SIG-M5 (cell line): ENCODE measurements around the gene BANF2.

Experiments used
- DNase-seq: peaks from one replicate; lab custom pipeline; 2025; lab: John Stamatoyannopoulos, UW

Gene BANF2

GRCh38 chr20:17664025-17664633 lies 35.6 kb upstream of the BANF2 start:
- no peak for DNase-seq

- no peak for DNase-seq
Observed at GRCh38 chr20:17665756-17666155, 34.0 kb upstream of the BANF2 start.

GRCh38 chr20:17666481-17666880 lies 33.3 kb upstream of the BANF2 start:
- DNase-seq, result no peak

GRCh38 chr20:17667445-17667844 lies 32.3 kb upstream of the BANF2 start:
- no peak for DNase-seq

- DNase-seq, result no peak
Observed at GRCh38 chr20:17668432-17668831, 31.3 kb upstream of the BANF2 start.

GRCh38 chr20:17669306-17669931 lies 30.3 kb upstream of the BANF2 start:
- DNase-seq, result no peak

- no peak for DNase-seq
Observed at GRCh38 chr20:17671011-17671410, 28.8 kb upstream of the BANF2 start.

- no peak for DNase-seq
Observed at GRCh38 chr20:17671565-17671964, 28.2 kb upstream of the BANF2 start.

GRCh38 chr20:17673084-17673483 lies 26.7 kb upstream of the BANF2 start:
- no peak for DNase-seq

- no peak for DNase-seq
Observed at GRCh38 chr20:17674722-17675518, 24.8 kb upstream of the BANF2 start.

GRCh38 chr20:17675519-17676377 lies 24.0 kb upstream of the BANF2 start:
- DNase-seq, result no peak

GRCh38 chr20:17676378-17676759 lies 23.4 kb upstream of the BANF2 start:
- DNase-seq, result no peak

GRCh38 chr20:17676942-17677341 lies 22.8 kb upstream of the BANF2 start:
- DNase-seq, result no peak

GRCh38 chr20:17678295-17678694 lies 21.5 kb upstream of the BANF2 start:
- no peak for DNase-seq

GRCh38 chr20:17678886-17679285 lies 20.9 kb upstream of the BANF2 start:
- no peak for DNase-seq

- DNase-seq, result no peak
Observed at GRCh38 chr20:17679941-17680835, 19.6 kb upstream of the BANF2 start.

- DNase-seq, result no peak
Observed at GRCh38 chr20:17680836-17681725, 18.7 kb upstream of the BANF2 start.

GRCh38 chr20:17681726-17682102 lies 18.1 kb upstream of the BANF2 start:
- no peak for DNase-seq

- peak; percentile 77 for DNase-seq
Observed at GRCh38 chr20:17682103-17682888, 17.5 kb upstream of the BANF2 start, which contains the start of gene RRBP1. Gene RRBP1 (minus strand): TSS chr20:17682242. CDS start chr20:17660507, 21,735 bp downstream.

- DNase-seq, result no peak
Observed at GRCh38 chr20:17682889-17683198, 16.9 kb upstream of the BANF2 start.
